ENCODE measurements around the gene KSR1.

GRCh38 chr17:27665549-27665948, 209.3 kb downstream of the KSR1 start:
- no peak for TF ChIP-seq CTCF (IDR thresholded peaks at IDR 0.05)
- no peak for TF ChIP-seq POLR2A (IDR thresholded peaks at IDR 0.05)
- TF ChIP-seq POLR2AphosphoS5 (IDR thresholded peaks at IDR 0.05), result no peak
- no peak for TF ChIP-seq EP300 (IDR thresholded peaks at IDR 0.05)
